ENCODE results near the gene LRCH1.

DNA sequence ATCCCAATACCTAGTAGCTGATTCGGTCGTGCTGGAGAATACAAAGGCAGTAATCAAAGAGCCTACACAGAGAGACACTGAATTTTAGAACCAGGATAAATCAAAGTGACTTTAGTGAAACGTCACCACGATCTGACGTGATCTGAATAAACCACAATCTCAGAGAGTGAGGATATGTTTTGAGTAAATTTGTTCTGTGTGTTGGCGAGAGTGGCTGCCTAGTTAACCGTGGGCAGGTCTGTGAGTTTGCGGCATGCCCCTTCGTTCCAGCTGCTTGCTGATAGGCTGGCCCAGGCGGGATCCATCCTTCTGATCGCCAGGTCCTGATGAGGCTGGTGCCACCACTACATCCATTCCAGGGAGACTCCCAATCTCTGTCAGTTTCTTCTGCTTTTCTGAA lies 40.4 kb downstream of the LRCH1 start:
- TF ChIP-seq POLR2A (IDR thresholded peaks at IDR 0.05) = no peak
- TF ChIP-seq, protein P1, sequence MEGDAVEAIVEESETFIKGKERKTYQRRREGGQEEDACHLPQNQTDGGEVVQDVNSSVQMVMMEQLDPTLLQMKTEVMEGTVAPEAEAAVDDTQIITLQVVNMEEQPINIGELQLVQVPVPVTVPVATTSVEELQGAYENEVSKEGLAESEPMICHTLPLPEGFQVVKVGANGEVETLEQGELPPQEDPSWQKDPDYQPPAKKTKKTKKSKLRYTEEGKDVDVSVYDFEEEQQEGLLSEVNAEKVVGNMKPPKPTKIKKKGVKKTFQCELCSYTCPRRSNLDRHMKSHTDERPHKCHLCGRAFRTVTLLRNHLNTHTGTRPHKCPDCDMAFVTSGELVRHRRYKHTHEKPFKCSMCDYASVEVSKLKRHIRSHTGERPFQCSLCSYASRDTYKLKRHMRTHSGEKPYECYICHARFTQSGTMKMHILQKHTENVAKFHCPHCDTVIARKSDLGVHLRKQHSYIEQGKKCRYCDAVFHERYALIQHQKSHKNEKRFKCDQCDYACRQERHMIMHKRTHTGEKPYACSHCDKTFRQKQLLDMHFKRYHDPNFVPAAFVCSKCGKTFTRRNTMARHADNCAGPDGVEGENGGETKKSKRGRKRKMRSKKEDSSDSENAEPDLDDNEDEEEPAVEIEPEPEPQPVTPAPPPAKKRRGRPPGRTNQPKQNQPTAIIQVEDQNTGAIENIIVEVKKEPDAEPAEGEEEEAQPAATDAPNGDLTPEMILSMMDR (IDR thresholded peaks at IDR 0.05) = no peak

All from lower leg skin (tissue), 3 donors.